Spleen (tissue), 7 donors: ENCODE results near the gene SLC39A3.

Source experiments
- POLR2A ChIP-seq, 3 donors: fragments of 450-650 bp; IDR thresholded peaks; one replicate each; pipeline ENCODE4 v1.5.1; 2017; ENCODE audit warnings: antibody characterized with exemption in 3 of 3, mild to moderate bottlenecking in 1 of 3
- POLR2AphosphoS5 ChIP-seq, 3 donors: sonication (generic); formaldehyde crosslinking; IDR thresholded peaks; one replicate each; pipeline ENCODE4 v1.5.1; 2017; ENCODE audit warnings: antibody characterized with exemption in 3 of 3
- TF ChIP-seq, protein P1 (sequence below), 11 experiments: fragments of 200-600 bp in 7 of 11; fragments of 450-650 bp in 4 of 11; sonication (generic) in 4 of 11; IDR thresholded peaks in 8 of 11; conservative IDR thresholded peaks in 3 of 11; 1 replicate in 7 of 11; 2 replicates in 4 of 11; pipeline versions ENCODE4 v1.4.0 to v1.8.0; 2016 to 2021; ENCODE audit warnings: antibody characterized with exemption in 11 of 11, inconsistent platforms in 4 of 11, mild to moderate bottlenecking in 1 of 11
- donor health status: DM: no; HTN: no; CAD: no; lungs with moderate emphysema.
- donor health status: DM: no; HTN: no; CAD: no.
- donor health status: DM: no; HTN: no; CAD: no.

GRCh38 chr19:2763687-2764086 is 23.9 kb upstream of the SLC39A3 start:
- TF ChIP-seq, protein P1, sequence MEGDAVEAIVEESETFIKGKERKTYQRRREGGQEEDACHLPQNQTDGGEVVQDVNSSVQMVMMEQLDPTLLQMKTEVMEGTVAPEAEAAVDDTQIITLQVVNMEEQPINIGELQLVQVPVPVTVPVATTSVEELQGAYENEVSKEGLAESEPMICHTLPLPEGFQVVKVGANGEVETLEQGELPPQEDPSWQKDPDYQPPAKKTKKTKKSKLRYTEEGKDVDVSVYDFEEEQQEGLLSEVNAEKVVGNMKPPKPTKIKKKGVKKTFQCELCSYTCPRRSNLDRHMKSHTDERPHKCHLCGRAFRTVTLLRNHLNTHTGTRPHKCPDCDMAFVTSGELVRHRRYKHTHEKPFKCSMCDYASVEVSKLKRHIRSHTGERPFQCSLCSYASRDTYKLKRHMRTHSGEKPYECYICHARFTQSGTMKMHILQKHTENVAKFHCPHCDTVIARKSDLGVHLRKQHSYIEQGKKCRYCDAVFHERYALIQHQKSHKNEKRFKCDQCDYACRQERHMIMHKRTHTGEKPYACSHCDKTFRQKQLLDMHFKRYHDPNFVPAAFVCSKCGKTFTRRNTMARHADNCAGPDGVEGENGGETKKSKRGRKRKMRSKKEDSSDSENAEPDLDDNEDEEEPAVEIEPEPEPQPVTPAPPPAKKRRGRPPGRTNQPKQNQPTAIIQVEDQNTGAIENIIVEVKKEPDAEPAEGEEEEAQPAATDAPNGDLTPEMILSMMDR (IDR thresholded peaks at IDR 0.05 in 8 of 11, conservative IDR thresholded peaks at IDR 0.05 in 3 of 11), result no peak
- no peak for TF ChIP-seq POLR2A (IDR thresholded peaks at IDR 0.05)
- TF ChIP-seq POLR2AphosphoS5 (IDR thresholded peaks at IDR 0.05), result no peak
